Lung (tissue), 12 donors: Measurements from ENCODE around the gene PKIB. TPM values are rescaled to one million over a fixed set of nuclear protein-coding genes. Genes with fewer than 3 reads are reported as not detected.

Experiments
- ATAC-seq: fragments of 200-7000 bp; cut with Tn5 transposase; one replicate; pipeline ENCODE4 v1.9.1; 2020; ENCODE audit warnings: moderate number of reproducible peaks; ENCODE audit not compliant: insufficient read depth, low FRiP score
- DNase-seq, 3 donors: peaks; one replicate each; pipeline ENCODE4 v3.0.0-alpha.2; 2013 to 2017
- H3K27ac ChIP-seq, 2 donors: one replicate each; pipeline ENCODE4 v1.5.1; 2013; ENCODE audit warnings: mild to moderate bottlenecking in 2 of 2, moderate library complexity in 2 of 2, control low read depth in 1 of 2, inconsistent platforms in 1 of 2, low read depth in 1 of 2, low read length in 1 of 2
- H3K27me3 ChIP-seq, 3 donors: one replicate each; pipeline ENCODE4 v1.5.1; 2013; ENCODE audit warnings: low read length in 2 of 3; ENCODE audit not compliant: control insufficient read depth in 3 of 3, insufficient read depth in 3 of 3
- H3K36me3 ChIP-seq, 4 donors: one replicate each; pipeline ENCODE4 v1.5.1; 2013; ENCODE audit warnings: low read length in 4 of 4, mild to moderate bottlenecking in 1 of 4, moderate library complexity in 1 of 4; ENCODE audit not compliant: control insufficient read depth in 4 of 4, insufficient read depth in 4 of 4
- H3K4me1 ChIP-seq, 5 donors: one replicate each; pipeline ENCODE4 v1.5.1; 2013; ENCODE audit warnings: low read length in 5 of 5, mild to moderate bottlenecking in 2 of 5, moderate library complexity in 1 of 5; ENCODE audit not compliant: control insufficient read depth in 5 of 5, insufficient read depth in 5 of 5
- H3K4me3 ChIP-seq: one replicate; pipeline ENCODE4 v1.5.1; 2013; ENCODE audit warnings: mild to moderate bottlenecking, control low read depth, moderate library complexity
- H3K9ac ChIP-seq, 2 donors: one replicate each; pipeline ENCODE4 v1.5.1; 2013; ENCODE audit warnings: low read length in 2 of 2, control low read depth in 1 of 2; ENCODE audit not compliant: insufficient read depth in 1 of 2
- H3K9me3 ChIP-seq, 4 donors: one replicate each; pipeline ENCODE4 v1.5.1; 2013; ENCODE audit warnings: low read length in 3 of 4, mild to moderate bottlenecking in 1 of 4, moderate library complexity in 1 of 4; ENCODE audit not compliant: control insufficient read depth in 4 of 4, insufficient read depth in 3 of 4
- CTCF ChIP-seq: IDR thresholded peaks from 2 replicates; pipeline ENCODE4 v1.5.1; 2012; ENCODE audit warnings: mild to moderate bottlenecking; ENCODE audit errors: control extremely low read depth, extremely low read depth
- WGBS, 2 donors: extraction: QIAGEN DNeasy Blood & Tissue Kit; methylation state at CpG; one replicate each; pipeline ENCODE4 v1.1.7; 2013; 5-methylcytosine and 5-hydroxymethylcytosine counted together
- polyA plus RNA-seq, 2 donors: library from polyadenylated mRNA; stranded (reverse); fragments of 200-250 nt; gene quantifications; one replicate each; pipeline ENCODE4 v1.2.1, GENCODE V29; 2013
- total RNA-seq, 2 donors: library from RNA; depleted of rRNA in 1 of 2; stranded (reverse); fragments of >200 nt in 1 of 2; gene quantifications; one replicate each; pipeline ENCODE4 v1.2.1, GENCODE V29; 2014 to 2021
- donor health status: control.
- donor health status: control.
- donor health status: Bipolar disorder and iron deficiency.
- donor health status: healthy.
- donor health status: DM: yes; HTN: yes; CAD: no.

PKIB gene
- total and polyA plus RNA-seq, 4 donors, result 3.0 to 7.4 (median 4.9) TPM

GRCh38 chr6:122653094-122653493 lies 42.9 kb downstream of the PKIB start:
- Histone ChIP-seq H3K4me1 (peaks cover 0 to 5% (median 0%) of the 10 kb centered on the region in 5 donors), H3K4me3 (no peak overlapping the region), H3K27me3 (no peaks in the 10 kb centered on the region), H3K36me3 (no peaks in the 10 kb centered on the region), H3K9ac (no peak overlapping the region), H3K9me3 (no peaks in the 10 kb centered on the region), H3K27ac (no peak overlapping the region)
- no peak for ATAC-seq
- no peak for DNase-seq
- 65 to 70% methylated on average over 2 of the region's 2 CpGs for WGBS, 2 donors
- TF ChIP-seq CTCF, result no peak

GRCh38 chr6:122654012-122654411 lies 43.8 kb downstream of the PKIB start:
- 78 to 86% methylated on average over 2 of the region's 2 CpGs for WGBS, 2 donors
- ATAC-seq, result no peak
- H3K27ac ChIP-seq, result no peak overlapping the region
- peak in 2 of 3 donors; percentile 37 to 40 for DNase-seq
- H3K9me3 ChIP-seq, result no peaks in the 10 kb centered on the region
- no peak for TF ChIP-seq CTCF
- no peak overlapping the region for H3K9ac ChIP-seq
- H3K4me1 ChIP-seq, result peaks cover 0 to 9% (median 0%) of the 10 kb centered on the region in 5 donors
- no peak overlapping the region for H3K4me3 ChIP-seq
- H3K27me3 ChIP-seq, result peaks cover 0 to 2% (median 0%) of the 10 kb centered on the region in 3 donors
- no peaks in the 10 kb centered on the region for H3K36me3 ChIP-seq

GRCh38 chr6:122657601-122658000 lies 47.4 kb downstream of the PKIB start:
- Histone ChIP-seq H3K4me3 (no peak overlapping the region), H3K9ac (no peak overlapping the region), H3K9me3 (no peaks in the 10 kb centered on the region), H3K36me3 (no peaks in the 10 kb centered on the region), H3K27me3 (peaks cover 0 to 2% (median 0%) of the 10 kb centered on the region in 3 donors), H3K27ac (no peak overlapping the region), H3K4me1 (peaks cover 0 to 16% (median 0%) of the 10 kb centered on the region in 5 donors)
- WGBS, 2 donors, result 67 to 78% methylated on average over 1 of the region's 1 CpG
- no peak for ATAC-seq
- DNase-seq, result peak in 2 of 3 donors; percentile 83 to 84
- no peak for TF ChIP-seq CTCF

- no peak for TF ChIP-seq CTCF
- Histone ChIP-seq H3K27me3 (peaks cover 0 to 2% (median 0%) of the 10 kb centered on the region in 3 donors), H3K36me3 (no peaks in the 10 kb centered on the region), H3K4me1 (peaks cover 0 to 16% (median 0%) of the 10 kb centered on the region in 5 donors), H3K9ac (no peak overlapping the region), H3K4me3 (no peak overlapping the region), H3K9me3 (no peaks in the 10 kb centered on the region), H3K27ac (no peak overlapping the region)
- 65 to 73% methylated on average over 3 of the region's 3 CpGs for WGBS, 2 donors
- no peak for ATAC-seq
- peak in 2 of 3 donors; percentile 54 to 56 for DNase-seq
Measured at GRCh38 chr6:122660296-122660695, 50.1 kb downstream of the PKIB start.
